Activated T-helper 9 cell treated with anti-CD3 and anti-CD28 coated beads, Interleukin-2, amount 50 U/mL, for 16 hours (primary cell): ENCODE results near the gene CAMTA1.

Experiments used
- DNase-seq: peaks from one replicate; pipeline ENCODE4 v3.0.0-alpha.2; 2020; ENCODE audit warnings: low read depth

Gene CAMTA1

GRCh38 chr1:7614576-7615074 is 829.4 kb downstream of the CAMTA1 start:
- no peak for DNase-seq

- DNase-seq = no peak
Observed at GRCh38 chr1:7615138-7615537, 829.9 kb downstream of the CAMTA1 start.

GRCh38 chr1:7616076-7616832 is 831.0 kb downstream of the CAMTA1 start:
- no peak for DNase-seq

GRCh38 chr1:7616953-7617352 is 831.7 kb downstream of the CAMTA1 start:
- DNase-seq = no peak

GRCh38 chr1:7617826-7618225 is 832.6 kb downstream of the CAMTA1 start:
- DNase-seq = no peak

- no peak for DNase-seq
Observed at GRCh38 chr1:7620196-7620595, 834.9 kb downstream of the CAMTA1 start.

- DNase-seq = no peak
Observed at GRCh38 chr1:7621334-7622219, 836.3 kb downstream of the CAMTA1 start.

- no peak for DNase-seq
Observed at GRCh38 chr1:7623842-7624241, 838.6 kb downstream of the CAMTA1 start.

GRCh38 chr1:7624791-7625355 is 839.6 kb downstream of the CAMTA1 start:
- DNase-seq = no peak

GRCh38 chr1:7625401-7625800 is 840.1 kb downstream of the CAMTA1 start:
- no peak for DNase-seq

GRCh38 chr1:7628273-7628672 is 843.0 kb downstream of the CAMTA1 start:
- DNase-seq = no peak

- no peak for DNase-seq
Observed at GRCh38 chr1:7629011-7629410, 843.8 kb downstream of the CAMTA1 start.

- no peak for DNase-seq
Observed at GRCh38 chr1:7629465-7630195, 844.4 kb downstream of the CAMTA1 start.

- DNase-seq = no peak
Observed at GRCh38 chr1:7630378-7630777, 845.1 kb downstream of the CAMTA1 start.

GRCh38 chr1:7632176-7632575 is 846.9 kb downstream of the CAMTA1 start:
- no peak for DNase-seq

- DNase-seq = no peak
Observed at GRCh38 chr1:7632681-7633080, 847.4 kb downstream of the CAMTA1 start.

GRCh38 chr1:7633506-7634245 is 848.4 kb downstream of the CAMTA1 start:
- no peak for DNase-seq

GRCh38 chr1:7634546-7635240 is 849.4 kb downstream of the CAMTA1 start:
- DNase-seq = no peak

GRCh38 chr1:7636795-7637526 is 851.7 kb downstream of the CAMTA1 start:
- DNase-seq = no peak

- DNase-seq = no peak
Observed at GRCh38 chr1:7638078-7638477, 852.8 kb downstream of the CAMTA1 start.
